ENCODE results near the gene TBRG1. TPM values are rescaled to one million over a fixed set of nuclear protein-coding genes. Genes with fewer than 3 reads are reported as not detected.

Gene TBRG1
- total and polyA plus RNA-seq, 2 of the 8 experiments (the other 6 are each of a cell fraction or from before 2014, with no cell fraction given), result 16.3 to 26.7 TPM

- H3K27me3 ChIP-seq (replicated peaks in 1 of 4; ENCODE audit: control insufficient read depth in 3 of 4, extremely low read depth in 1 of 4, insufficient read depth in 3 of 4, low read length in 3 of 4), result peaks cover 0 to 15% (median 9%) of the 10 kb centered on the region in 4 experiments; a peak in 6 of 7 replicates
- FAIRE-seq, result peak; percentile 70
- peaks cover 5% of the 10 kb centered on the region; the same call in 1 of the 2 replicates for H3K23me2 ChIP-seq (ENCODE audit: low read depth, low read length)
- no peak overlapping the region for H2BK5ac ChIP-seq (ENCODE audit: low read depth, low read length)
- H3K14ac ChIP-seq (ENCODE audit: insufficient read length), result no peak overlapping the region
- no peak overlapping the region for H4K8ac ChIP-seq (ENCODE audit: extremely low read depth, insufficient read depth, low read length)
- no peak overlapping the region for H3K4ac ChIP-seq (replicated peaks; ENCODE audit: insufficient read length, low read depth, low read length)
- no peak overlapping the region for H3K9ac ChIP-seq (replicated peaks in 1 of 4; ENCODE audit: extremely low read depth in 1 of 4, low read depth in 3 of 4, low read length in 3 of 4)
- POLR2A ChIA-PET (ENCODE audit: partially characterized antibody), result no interaction called here
- H4K5ac ChIP-seq (ENCODE audit: insufficient read length, low read depth, low read length), result no peak overlapping the region
- H3K4me2 ChIP-seq (ENCODE audit: insufficient read depth in 1 of 2, low read depth in 2 of 2, low read length in 2 of 2), result no peak overlapping the region
- no peak overlapping the region for H2BK15ac ChIP-seq (ENCODE audit: low read length)
- no peak overlapping the region for H2AK5ac ChIP-seq (ENCODE audit: low read depth, low read length)
- no peaks in the 10 kb centered on the region for H3K4me1 ChIP-seq (replicated peaks in 1 of 4; ENCODE audit: control insufficient read depth in 3 of 4, insufficient read depth in 4 of 4, low read length in 3 of 4)
- H3K18ac ChIP-seq (ENCODE audit: extremely low read depth, low read length), result no peak overlapping the region
- no peak overlapping the region for H2BK12ac ChIP-seq (ENCODE audit: low read depth, low read length)
- H3K79me1 ChIP-seq (ENCODE audit: low read depth, low read length), result no peaks in the 10 kb centered on the region
- H3K27ac ChIP-seq (ENCODE audit: low read depth, low read length), result no peak overlapping the region
- H3K4me3 ChIP-seq (ENCODE audit: extremely low read depth in 1 of 4, insufficient read depth in 2 of 4, low read depth in 3 of 4, low read length in 4 of 4), result no peak overlapping the region
- CTCF ChIA-PET (ENCODE audit: partially characterized antibody), result interaction anchor here (0.6 to 3.9 kb wide), 43 partner anchors 15 to 191 kb away, joined by 3 to 56 read pairs (median 5); partner anchors contain the start of genes ESAM, MSANTD2, NRGN and TBRG1
- peak in 1 of 2 experiments; percentile 57 for DNase-seq (ENCODE audit: low read depth in 1 of 2, low spot score in 2 of 2)
- 29% methylated on average over 8 of the region's 8 CpGs; no CpG with 5 or more reads in 1 of the 2 experiments for WGBS, 2 experiments (ENCODE audit: extremely low coverage in 1 of 2, insufficient coverage in 1 of 2, insufficient read length in 1 of 2, insufficient replicate concordance in 2 of 2, low coverage in 1 of 2, low lambda C conversion rate in 2 of 2, missing lambda C conversion rate in 1 of 2)
- H3K79me2 ChIP-seq (ENCODE audit: control insufficient read depth in 1 of 2, insufficient read depth in 2 of 2, low read length in 2 of 2), result no peaks in the 10 kb centered on the region
- H4K91ac ChIP-seq (replicated peaks; ENCODE audit: insufficient read length, low read length), result no peak overlapping the region
- no peak overlapping the region for H2BK20ac ChIP-seq (ENCODE audit: low read length)
- H4K20me1 ChIP-seq (replicated peaks in 1 of 2; ENCODE audit: control insufficient read depth in 1 of 2, insufficient read depth in 2 of 2, low read length in 2 of 2), result peaks cover 0 to 3% of the 10 kb centered on the region in 2 experiments
- H3K56ac ChIP-seq (replicated peaks; ENCODE audit: insufficient read length, low read depth, low read length), result no peak overlapping the region
- no peak overlapping the region for H3K23ac ChIP-seq (ENCODE audit: insufficient read length)
- no peaks in the 10 kb centered on the region for H3K9me3 ChIP-seq (ENCODE audit: insufficient read depth in 2 of 2, low read depth in 1 of 2, low read length in 1 of 2)
- no peak overlapping the region for H2AFZ ChIP-seq (ENCODE audit: low read length)
- H3K36me3 ChIP-seq (ENCODE audit: control insufficient read depth in 2 of 4, insufficient read depth in 4 of 4, low read length in 3 of 4), result no peaks in the 10 kb centered on the region
- H2BK120ac ChIP-seq (replicated peaks; ENCODE audit: low read depth, low read length), result no peak overlapping the region
- TF ChIP-seq SP2 (IDR thresholded peaks at IDR 0.05; ENCODE audit: low read length) (no peak), MAFK (IDR thresholded peaks at IDR 0.05; ENCODE audit: low read depth, low read length) (no peak), YY1 (IDR thresholded peaks at IDR 0.05; ENCODE audit: low read depth, low read length) (0 out of 2 replicates have a peak, but pooled peaks have one; percentile 31), ZNF274 (IDR thresholded peaks at IDR 0.05; ENCODE audit: borderline replicate concordance, extremely low read depth, low read length) (no peak), GTF2F1 (IDR thresholded peaks at IDR 0.05; ENCODE audit: borderline replicate concordance, low read depth, low read length) (no peak), JUND (IDR thresholded peaks at IDR 0.05; ENCODE audit: low read length) (no peak), USF2 (IDR thresholded peaks at IDR 0.05; ENCODE audit: low read length) (no peak), SRF (IDR thresholded peaks at IDR 0.05; ENCODE audit: low read depth, low read length) (no peak), SP1 (IDR thresholded peaks at IDR 0.05; ENCODE audit: low read depth, low read length) (no peak), EZH2 (IDR thresholded peaks at IDR 0.05; ENCODE audit: low read depth, low read length, severe bottlenecking) (peak; percentile 34), RAD21 (IDR thresholded peaks at IDR 0.05 in 1 of 2, conservative IDR thresholded peaks at IDR 0.05 in 1 of 2; ENCODE audit: low read depth in 2 of 2, low read length in 2 of 2) (peak; percentile 87 to 91), BCL11A (IDR thresholded peaks at IDR 0.05; ENCODE audit: low read depth in 2 of 2, low read length in 2 of 2) (no peak), HDAC2 (IDR thresholded peaks at IDR 0.05; ENCODE audit: borderline replicate concordance in 1 of 2, low read depth in 2 of 2, low read length in 2 of 2) (no peak)
These were observed 46.5 kb downstream of the TBRG1 start for GRCh38 chr11:124669193-124669592.

Data from H1 (cell line).